Suppressor macrophage treated with lipopolysaccharide for 4 hours (primary cell): Measurements from ENCODE around the gene PPARG.

Experiments used
- DNase-seq: peaks from one replicate; pipeline ENCODE4 v3.0.0-alpha.2; 2020

PPARG gene

GRCh38 chr3:12420393-12420792 lies 131.5 kb downstream of the PPARG start:
- DNase-seq, result no peak

- no peak for DNase-seq
Observed at GRCh38 chr3:12421132-12421531, 132.3 kb downstream of the PPARG start.

- no peak for DNase-seq
Observed at GRCh38 chr3:12423131-12423530, 134.3 kb downstream of the PPARG start.

GRCh38 chr3:12423918-12424630 lies 135.2 kb downstream of the PPARG start:
- no peak for DNase-seq

- no peak for DNase-seq
Observed at GRCh38 chr3:12424635-12425319, 135.9 kb downstream of the PPARG start.

GRCh38 chr3:12425850-12426579 lies 137.1 kb downstream of the PPARG start:
- no peak for DNase-seq

DNA sequence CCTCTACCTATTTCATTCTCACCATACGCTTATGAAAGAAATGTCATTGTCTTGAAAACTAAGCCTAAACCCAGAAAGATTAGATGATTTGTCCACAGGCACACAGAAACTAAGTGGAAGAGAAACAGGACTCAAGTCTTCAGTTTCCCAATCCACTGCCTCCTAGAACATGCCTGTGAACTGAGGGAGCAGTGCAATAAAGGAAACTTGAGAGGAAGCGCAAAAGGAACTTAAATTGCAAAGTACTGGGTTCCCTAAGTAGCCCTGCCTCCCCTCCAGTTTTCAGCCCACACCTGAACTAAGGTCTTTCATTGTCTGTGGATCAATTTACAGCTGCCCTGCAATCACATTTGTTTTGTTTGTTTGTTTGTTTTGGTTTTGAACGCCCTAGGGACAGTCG lies 138.7 kb downstream of the PPARG start:
- DNase-seq, result peak; percentile 49

DNA sequence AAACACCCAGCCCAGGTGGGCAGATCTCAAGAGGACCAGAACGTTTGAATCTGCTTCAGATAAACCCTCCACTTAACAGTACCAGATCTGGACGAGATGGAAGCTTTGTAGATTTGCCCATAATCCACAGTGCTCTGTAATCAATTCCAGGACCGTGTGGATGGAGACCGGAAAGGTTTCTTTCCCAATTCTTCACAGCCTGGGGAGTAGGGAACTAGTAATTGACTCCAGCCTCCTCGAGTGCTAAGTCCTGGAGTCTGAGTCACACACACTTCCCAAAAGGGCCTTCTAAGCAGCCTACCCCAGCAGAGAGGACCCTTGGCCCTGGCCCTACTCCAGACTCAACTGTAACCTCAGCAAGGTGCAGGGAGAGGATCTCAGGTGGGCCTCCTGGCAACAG lies 139.3 kb downstream of the PPARG start:
- DNase-seq, result no peak

- no peak for DNase-seq
Observed at GRCh38 chr3:12430086-12430485, 141.2 kb downstream of the PPARG start.

DNA sequence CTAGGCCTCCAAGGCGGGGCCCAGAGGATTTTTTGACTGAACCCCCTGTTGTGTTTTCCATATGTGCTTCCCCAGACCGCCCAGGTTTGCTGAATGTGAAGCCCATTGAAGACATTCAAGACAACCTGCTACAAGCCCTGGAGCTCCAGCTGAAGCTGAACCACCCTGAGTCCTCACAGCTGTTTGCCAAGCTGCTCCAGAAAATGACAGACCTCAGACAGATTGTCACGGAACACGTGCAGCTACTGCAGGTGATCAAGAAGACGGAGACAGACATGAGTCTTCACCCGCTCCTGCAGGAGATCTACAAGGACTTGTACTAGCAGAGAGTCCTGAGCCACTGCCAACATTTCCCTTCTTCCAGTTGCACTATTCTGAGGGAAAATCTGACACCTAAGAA lies 145.0 kb downstream of the PPARG start:
- no peak for DNase-seq

DNA sequence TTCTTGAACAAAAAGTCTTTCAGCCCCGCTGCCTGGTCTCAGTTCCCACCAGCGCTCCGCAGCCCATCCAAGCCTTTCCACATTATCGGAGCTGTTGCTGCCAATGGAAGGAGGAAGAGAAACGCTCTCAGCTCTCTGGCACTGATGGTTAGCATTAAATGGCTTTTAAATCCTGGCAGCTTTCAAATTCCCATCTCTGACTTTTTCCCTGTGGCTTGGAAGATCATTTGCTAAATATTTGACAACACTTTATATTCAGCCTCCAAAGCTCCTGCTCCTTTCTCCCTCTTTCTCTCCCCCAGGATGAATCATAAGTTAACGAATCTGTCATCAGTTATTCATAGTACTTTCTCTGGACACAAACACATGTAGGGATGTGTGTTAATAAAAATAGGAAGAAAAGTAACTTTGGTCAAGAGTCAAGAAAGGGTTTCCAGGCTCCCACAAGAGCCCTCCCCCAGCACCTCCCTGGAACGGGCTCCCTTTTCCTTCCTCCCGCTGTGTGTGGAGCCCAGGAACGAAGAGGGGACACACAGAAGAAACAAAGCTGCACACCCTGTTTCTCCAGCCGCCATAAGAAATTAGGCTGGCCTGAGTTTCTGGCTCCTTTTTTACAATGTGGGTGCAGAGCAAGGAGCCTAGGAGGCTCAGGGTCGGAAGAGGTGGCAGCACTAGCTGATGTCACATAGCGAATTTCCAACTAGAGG lies 147.8 kb downstream of the PPARG start:
- no peak for DNase-seq

DNA sequence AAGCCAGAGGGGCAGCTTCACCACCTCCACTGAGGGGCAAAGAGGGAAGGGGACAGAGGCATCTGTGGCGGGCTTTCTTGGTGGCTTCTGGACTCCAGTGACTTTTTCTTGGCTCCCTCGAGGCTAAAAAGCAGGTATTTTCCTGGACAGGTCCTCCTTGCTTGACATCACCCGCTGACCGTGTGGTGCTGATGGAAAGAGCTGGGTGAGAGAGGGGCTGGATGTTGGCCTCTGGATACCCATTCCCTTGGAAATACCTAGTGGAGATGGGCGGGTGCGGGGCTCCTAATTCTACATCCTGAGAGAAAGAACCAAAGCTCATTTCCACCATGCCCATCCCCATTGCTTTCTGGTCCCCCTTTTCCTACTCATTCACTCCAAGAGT lies 148.3 kb downstream of the PPARG start:
- DNase-seq, result no peak

- DNase-seq, result no peak
Observed at GRCh38 chr3:12437861-12438260, 149.0 kb downstream of the PPARG start.

DNA sequence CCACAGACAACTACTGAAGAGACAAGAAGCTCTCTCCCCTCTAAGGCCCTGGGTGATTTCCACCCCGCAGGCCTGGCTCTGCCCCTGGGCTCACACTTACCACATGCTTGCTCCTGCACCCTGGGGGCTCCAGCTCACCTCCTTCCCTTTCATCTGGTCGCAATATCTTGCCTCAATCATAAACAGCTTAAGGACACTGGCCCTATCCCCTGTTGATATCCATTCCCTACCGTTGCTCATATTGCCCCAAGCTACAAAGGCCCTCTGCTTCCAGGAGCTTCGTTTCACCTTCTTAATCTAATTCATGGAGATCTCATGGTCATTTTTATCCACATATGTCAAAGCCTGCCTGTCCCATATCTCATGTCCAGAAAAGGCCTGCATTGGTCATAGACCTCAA lies 149.4 kb downstream of the PPARG start:
- DNase-seq, result no peak

DNA sequence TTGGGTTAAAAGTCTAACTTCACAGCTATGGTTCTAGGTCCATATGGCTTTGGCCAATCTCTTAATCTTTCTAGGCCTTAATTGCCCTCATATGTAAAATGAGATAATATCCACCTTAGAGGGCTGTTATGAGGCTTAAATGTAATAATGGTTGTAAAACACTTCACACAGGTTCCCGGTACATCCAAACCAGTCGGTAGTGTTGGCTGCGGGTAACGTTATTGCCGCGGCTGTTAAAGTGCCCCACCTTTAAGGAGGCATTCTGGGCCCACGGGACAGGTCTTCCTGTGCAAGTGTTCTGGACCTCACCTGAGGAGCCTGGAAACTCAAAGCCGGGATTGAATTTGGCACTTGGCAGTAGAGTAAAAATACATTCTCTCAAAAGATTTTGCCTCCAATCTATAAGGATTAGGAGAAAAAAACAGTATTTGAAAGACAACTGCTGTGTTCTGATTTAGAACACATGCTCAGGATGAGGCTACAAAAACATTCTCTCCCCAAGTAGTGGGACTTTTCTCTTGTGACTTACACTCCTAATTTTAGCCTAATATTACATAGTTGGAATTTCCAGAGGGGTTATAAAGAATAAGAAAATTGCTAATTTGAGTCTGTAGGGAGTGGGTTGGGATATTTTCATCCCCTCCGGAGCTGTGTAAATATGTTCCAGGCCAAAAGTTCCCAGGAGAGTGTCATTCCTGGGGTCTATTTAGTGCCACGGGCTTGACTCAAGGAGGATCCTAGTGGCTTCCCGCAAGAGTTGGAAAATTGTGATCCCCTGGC lies 150.5 kb downstream of the PPARG start:
- DNase-seq, result no peak

DNA sequence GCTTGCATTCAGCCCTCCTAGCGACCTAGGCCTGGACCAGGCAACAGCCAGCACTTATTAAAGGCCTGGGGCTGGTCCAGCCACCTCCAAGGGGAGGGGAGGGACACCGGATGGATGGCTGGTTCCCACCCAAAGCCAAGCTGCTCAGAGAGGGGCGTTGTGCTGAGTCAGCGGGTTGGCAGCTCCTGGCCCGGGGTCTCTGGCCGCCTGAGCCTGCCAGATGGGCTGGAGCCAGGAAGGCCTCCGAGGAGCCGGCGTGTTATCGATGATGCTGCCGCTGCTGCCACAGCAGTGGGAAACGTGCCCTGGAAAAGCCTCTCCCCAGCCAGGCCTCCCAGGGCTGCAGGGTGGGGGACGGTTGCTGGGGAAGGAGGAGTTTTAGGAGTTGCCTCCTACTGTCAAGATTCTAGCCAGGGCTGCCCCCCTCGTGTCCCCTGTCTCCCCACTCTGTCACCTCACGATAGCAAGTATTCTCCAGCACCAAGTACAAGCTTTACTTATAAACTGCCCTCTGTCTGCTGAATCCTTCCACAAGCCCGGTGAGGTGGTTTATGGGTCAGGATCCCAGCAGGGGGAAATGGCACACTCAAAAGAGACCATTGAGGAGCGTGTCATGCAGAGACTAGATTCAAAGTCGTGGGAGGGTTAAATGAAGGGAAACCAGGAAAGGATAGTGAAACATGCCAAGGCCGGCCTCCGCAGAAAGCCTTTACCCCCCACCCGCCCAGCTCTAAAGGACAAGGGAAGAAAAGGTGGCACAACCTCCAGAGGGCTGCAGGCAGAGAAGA lies 152.3 kb downstream of the PPARG start:
- DNase-seq, result no peak

DNA sequence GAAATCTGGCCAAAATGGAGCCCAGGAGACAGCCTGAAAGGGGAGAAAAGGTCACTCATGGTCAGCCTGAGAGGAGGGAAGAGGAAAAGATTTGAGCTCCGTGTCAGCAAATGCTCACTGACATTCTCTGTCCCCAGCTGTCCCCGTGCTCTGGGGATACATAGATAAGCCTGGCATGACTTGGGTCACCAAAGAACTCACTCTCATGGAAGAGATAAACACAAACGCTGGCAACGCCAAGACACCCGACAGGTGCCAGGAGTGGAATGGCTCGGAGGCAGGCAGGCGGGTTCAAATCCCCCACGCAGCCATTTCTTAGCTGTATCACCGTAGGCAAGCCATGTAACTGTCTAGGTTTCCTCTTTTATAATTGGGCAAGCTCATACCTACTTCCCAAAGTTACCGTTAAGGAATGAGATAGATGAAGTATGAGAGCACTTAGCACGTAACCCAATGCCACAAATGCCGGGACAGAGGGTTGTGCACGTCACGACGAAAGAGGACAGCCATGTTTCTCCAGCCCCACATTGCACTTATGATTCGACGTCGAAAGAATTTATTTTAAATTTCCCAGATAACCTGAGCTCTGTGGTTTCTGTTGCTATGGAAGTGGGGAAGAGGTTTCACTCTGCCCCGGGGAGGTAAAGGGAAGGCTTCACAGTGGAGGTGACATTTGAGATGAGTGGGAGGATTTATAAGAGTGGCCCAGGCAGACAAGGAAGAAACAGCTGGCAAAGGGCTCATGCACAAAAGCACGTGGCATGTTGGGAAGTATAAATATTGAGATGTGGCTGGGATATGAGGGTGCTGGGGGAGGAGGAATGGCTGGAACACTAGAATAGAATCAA lies 154.0 kb downstream of the PPARG start:
- no peak for DNase-seq

DNA sequence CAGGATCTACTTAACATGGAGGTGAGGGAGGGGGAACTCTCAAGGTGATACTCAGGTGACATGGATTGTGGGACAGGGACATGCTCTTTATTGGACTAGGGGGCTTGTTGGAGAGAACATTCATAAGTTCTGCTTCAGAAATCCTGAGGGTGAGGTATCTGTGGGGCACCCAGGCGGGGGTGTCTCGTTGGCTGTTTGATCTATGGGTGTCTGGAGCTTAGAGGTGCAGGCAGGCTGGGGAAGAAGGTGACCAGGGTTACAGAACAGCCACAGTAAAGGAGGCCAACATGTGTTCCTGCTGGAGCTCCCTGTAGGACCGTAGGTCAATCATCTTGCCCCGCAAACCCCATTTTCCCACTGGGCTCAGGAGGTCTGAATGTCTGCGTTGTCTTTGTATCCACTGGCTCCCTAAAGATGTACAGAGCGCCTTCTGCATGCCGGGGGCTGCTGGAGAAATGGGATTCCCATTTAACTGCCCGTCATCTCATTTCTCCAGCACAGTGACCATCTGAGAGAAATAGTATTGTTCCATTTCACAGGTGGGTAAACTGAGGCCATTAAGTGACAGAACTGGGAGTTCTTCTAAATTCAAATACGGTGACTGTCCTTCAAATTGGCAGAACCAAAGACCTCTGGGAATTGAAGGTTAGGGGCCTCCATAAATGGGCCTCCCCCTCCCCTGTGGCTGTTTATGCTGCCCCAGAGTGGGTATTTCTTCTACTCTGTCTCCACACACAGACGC lies 155.1 kb downstream of the PPARG start:
- DNase-seq, result no peak

DNA sequence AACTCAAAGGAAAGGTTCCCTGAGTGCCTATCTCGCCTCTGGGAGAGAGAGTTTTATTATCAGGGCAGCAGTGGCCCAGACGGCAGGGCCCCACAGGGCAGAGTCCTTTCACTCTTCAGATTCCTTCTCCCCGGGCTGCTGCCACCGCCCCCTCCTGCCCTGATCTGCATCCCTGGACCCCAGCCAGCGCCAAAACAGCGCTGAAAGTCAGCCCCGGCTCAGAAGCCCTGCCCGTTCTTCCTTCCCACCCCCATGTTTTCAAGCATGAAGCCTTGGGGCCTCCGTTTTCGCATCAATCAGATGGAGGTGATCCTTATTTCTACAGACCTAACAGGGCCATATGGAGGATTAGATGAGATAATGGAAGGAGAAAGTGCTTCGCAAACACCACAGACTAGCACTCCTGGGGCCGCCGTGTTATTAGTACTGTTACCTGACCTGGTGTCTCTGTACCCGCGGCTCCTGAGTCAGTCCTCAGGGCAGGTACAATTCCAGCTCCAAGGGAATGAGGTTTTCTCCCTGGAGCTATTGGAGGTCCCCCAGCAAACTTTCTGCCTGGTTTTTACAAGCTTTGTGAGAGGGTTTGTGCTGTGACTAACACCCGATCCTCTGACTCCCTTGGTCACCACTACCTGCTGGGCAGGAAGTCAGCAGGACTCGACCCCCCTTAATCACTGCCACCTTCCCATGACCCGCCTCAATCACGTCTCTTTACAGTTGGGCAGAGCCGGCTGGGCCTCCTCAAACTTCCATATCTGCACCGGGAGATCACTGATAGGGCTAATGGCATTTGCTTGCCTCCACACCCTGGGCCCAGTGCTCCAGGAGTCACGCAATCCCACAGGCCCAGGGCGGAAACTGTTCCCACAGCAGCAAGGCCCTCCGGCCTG lies 156.0 kb downstream of the PPARG start:
- DNase-seq, result no peak
